Small intestine (tissue), 7 donors: Measurements from ENCODE around the gene NHLRC4. TPM values are rescaled to one million over a fixed set of nuclear protein-coding genes. Genes with fewer than 3 reads are reported as not detected.

Experiments used
- DNase-seq, 2 donors: peaks; one replicate each; pipeline versions ENCODE4 v3.0.0 to v3.0.0-alpha.2; 2013
- FAIRE-seq: peaks from 2 replicates; lab custom pipeline; 2012; peaks lifted over from hg19 to GRCh38; lab: Jason Lieb, UNC
- H3K27ac ChIP-seq, 3 donors: one replicate each; pipeline ENCODE4 v1.5.1; 2013; ENCODE audit warnings: low read length in 2 of 3, mild to moderate bottlenecking in 2 of 3, control low read depth in 1 of 3, inconsistent platforms in 1 of 3, low read depth in 1 of 3, moderate library complexity in 1 of 3
- H3K27me3 ChIP-seq, 3 donors: one replicate each; pipeline ENCODE4 v1.6.1; 2013; ENCODE audit warnings: low read length in 3 of 3, inconsistent platforms in 1 of 3; ENCODE audit not compliant: control insufficient read depth in 3 of 3, insufficient read depth in 3 of 3
- H3K36me3 ChIP-seq, 3 donors: one replicate each; pipeline ENCODE4 v1.6.1; 2013; ENCODE audit warnings: low read length in 3 of 3, inconsistent platforms in 1 of 3, low read depth in 1 of 3, mild to moderate bottlenecking in 1 of 3, moderate library complexity in 1 of 3; ENCODE audit not compliant: control insufficient read depth in 3 of 3, insufficient read depth in 2 of 3
- H3K4me1 ChIP-seq, 3 donors: one replicate each; pipeline ENCODE4 v1.6.1; 2013; ENCODE audit warnings: low read length in 2 of 3, inconsistent platforms in 1 of 3, low read depth in 1 of 3, mild to moderate bottlenecking in 1 of 3, moderate library complexity in 1 of 3; ENCODE audit not compliant: control insufficient read depth in 3 of 3, insufficient read depth in 2 of 3
- H3K4me3 ChIP-seq, 3 donors: one replicate each; pipeline ENCODE4 v1.5.1; 2013; ENCODE audit warnings: low read length in 3 of 3, control low read depth in 1 of 3, inconsistent platforms in 1 of 3, low read depth in 1 of 3, mild to moderate bottlenecking in 1 of 3, moderate library complexity in 1 of 3
- H3K9me3 ChIP-seq, 2 donors: one replicate each; pipeline ENCODE4 v1.6.1; 2013; ENCODE audit warnings: low read depth in 1 of 2, low read length in 1 of 2; ENCODE audit not compliant: control insufficient read depth in 2 of 2, insufficient read depth in 1 of 2
- WGBS, 3 donors: extraction: QIAGEN DNeasy Blood & Tissue Kit; methylation state at CpG; one replicate each; pipeline ENCODE4 v1.1.7; 2013; 5-methylcytosine and 5-hydroxymethylcytosine counted together
- polyA plus RNA-seq, 4 donors: library from polyadenylated mRNA; stranded (reverse) in 3 of 4; unstranded in 1 of 4; fragments of 200-250 nt in 3 of 4; fragments of 120-200 nt in 1 of 4; gene quantifications; one replicate each; pipeline versions ENCODE4 v1.2.1 to v1.2.3, GENCODE V29; 2013
- donor health status: healthy with polysubstance abuse.
- donor health status: control.
- donor health status: control.
- donor health status: Bipolar disorder and iron deficiency.
- donor health status: healthy.

The NHLRC4 gene
- polyA plus RNA-seq, 4 donors = 0.45 to 2.2 (median 0.79) TPM; not detected in 1

DNA sequence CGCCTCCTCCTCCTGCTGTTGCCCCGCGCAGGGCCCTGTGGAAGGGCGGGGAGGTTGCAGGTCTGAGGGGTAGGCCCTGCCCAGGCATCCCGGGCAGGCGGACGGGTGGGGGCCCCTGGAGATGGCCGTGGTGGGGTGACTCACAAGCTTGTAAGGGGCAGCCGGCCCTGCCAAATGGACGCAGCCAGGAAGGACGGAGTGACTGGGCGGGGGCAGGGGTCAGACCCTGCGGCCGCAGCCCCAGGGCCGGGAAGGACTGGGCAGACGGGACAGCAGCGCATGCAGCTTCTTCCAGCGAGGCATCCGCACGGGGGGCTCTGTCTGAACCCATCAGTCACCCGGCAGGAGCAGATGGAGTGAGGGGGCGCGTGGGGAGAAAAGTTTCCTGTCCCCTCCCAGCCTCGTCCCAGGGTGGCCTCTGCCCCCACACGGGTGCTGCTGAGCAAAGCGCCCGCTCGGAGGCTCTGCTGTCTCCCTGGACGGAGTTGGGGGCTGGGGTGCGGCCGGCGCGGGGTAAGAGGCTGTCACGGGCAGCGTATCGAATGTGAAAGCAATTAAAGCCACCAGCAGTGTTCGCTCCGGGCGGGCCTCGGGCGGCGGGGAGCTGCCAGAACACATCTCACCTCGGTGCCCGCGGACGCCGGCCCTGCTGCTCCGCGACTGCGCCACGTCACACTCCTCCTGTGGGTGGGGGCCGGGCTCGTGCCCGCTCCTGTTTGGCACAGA lies 12.0 kb upstream of the NHLRC4 start:
- WGBS, 3 donors = 34 to 72% (median 48%) methylated on average over 52 to 54 of the region's 54 CpGs
- peaks cover 0 to 10% (median 0%) of the 10 kb centered on the region in 3 donors for H3K4me1 ChIP-seq
- DNase-seq = peak in 1 of 2 donors; percentile 68
- H3K9me3 ChIP-seq = no peaks in the 10 kb centered on the region
- no peak overlapping the region for H3K4me3 ChIP-seq
- H3K27me3 ChIP-seq = peaks cover 2 to 23% (median 8%) of the 10 kb centered on the region in 3 donors
- no peak for FAIRE-seq
- no peak overlapping the region for H3K27ac ChIP-seq
- peaks cover 12 to 53% (median 19%) of the 10 kb centered on the region in 3 donors for H3K36me3 ChIP-seq

DNA sequence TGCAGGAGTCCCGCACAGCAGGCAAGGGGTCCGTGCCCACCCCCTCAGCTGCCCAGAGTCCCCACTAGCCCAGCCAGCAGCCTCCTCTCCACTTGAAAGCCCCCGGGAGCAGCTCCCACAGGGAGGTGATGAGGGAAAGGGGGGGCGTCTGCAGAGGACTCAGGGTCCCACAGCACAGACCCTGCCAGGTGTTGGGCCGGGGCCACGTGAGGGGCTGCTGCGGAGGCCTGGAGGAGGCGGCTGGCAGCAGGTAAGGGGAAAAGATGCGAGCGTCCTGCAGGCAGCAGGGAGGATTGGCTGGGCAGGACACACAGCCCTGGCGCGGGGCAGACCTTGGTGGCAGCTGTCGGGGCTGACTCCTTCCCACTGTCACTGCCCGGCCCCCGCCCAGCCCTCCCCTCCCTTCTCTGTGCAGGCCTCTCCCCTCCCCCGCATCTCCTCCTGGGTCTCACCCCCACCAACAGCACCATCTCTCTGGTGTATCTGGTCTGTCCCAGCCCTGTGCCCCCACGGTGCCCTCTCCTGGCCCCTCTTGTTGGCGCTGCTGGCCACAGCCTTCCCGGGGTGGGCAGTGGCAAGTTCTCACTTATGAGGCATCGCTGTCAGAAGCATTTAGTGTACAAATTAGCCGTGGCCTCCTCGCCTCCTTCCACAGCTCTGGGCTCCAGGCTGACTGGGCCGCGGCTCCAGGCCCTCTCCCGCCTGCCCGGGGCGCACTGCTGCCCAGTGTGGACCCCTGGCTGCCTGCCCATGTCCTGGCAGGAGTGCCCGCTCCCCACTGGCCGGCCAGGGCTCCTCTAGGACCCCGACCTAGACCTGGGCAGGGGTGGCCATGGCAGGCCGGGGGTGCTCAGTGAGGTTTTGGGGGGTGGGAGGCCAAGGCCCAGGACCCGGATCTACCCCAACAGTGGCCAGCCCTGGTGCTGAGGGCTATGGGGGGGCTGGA lies 11.0 kb upstream of the NHLRC4 start:
- Histone ChIP-seq H3K9me3 (no peaks in the 10 kb centered on the region), H3K27ac (no peak overlapping the region), H3K4me1 (peaks cover 0 to 10% (median 0%) of the 10 kb centered on the region in 3 donors), H3K36me3 (peaks cover 12 to 43% (median 19%) of the 10 kb centered on the region in 3 donors), H3K4me3 (no peak overlapping the region), H3K27me3 (peaks cover 3 to 25% (median 10%) of the 10 kb centered on the region in 3 donors)
- no peak for FAIRE-seq
- 66 to 81% (median 77%) methylated on average over 27 to 32 of the region's 32 CpGs for WGBS, 3 donors
- no peak for DNase-seq

DNA sequence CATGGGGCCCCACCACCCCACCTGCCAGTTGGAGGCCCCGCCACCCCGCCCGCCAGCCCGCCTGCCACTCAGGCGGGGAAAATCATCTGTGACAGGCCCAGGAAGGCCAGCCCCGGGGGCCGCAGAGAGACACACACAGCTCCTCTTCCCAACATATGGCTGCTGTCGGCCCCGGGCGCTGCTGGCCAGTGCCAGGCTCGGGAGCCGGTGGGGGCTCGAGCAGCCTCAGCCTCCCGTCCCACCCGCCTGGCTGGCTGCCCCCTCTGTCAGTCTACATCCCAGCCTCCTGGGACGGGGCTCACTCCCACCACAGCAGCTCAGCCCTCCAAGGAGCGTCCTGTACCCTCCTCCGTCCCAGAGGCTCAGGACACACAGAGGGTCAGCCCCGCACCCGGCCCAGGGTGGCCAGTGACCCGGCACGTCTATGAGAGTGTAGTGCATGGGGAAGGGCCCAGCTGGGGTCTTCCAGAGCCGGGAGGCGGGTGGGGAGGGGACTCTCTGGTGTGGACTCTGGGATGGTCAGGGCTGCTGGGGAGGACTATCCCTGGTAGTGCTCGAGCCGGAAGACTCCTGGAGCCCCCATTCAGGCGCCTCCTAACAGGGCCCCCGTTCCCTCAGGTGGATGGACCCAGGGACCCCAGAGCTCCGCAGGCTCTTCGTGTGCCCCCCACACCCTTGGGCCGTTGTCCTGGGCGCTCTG lies 10.2 kb upstream of the NHLRC4 start:
- FAIRE-seq (no peak), DNase-seq (no peak)
- H3K9me3 ChIP-seq = no peaks in the 10 kb centered on the region
- H3K27ac ChIP-seq = no peak overlapping the region
- H3K36me3 ChIP-seq = peaks cover 8 to 34% (median 16%) of the 10 kb centered on the region in 3 donors
- WGBS, 3 donors = 83 to 87% (median 86%) methylated on average over 21 to 32 of the region's 32 CpGs
- peaks cover 0 to 10% (median 0%) of the 10 kb centered on the region in 3 donors for H3K4me1 ChIP-seq
- no peak overlapping the region for H3K4me3 ChIP-seq
- peaks cover 10 to 33% (median 13%) of the 10 kb centered on the region in 3 donors for H3K27me3 ChIP-seq

DNA sequence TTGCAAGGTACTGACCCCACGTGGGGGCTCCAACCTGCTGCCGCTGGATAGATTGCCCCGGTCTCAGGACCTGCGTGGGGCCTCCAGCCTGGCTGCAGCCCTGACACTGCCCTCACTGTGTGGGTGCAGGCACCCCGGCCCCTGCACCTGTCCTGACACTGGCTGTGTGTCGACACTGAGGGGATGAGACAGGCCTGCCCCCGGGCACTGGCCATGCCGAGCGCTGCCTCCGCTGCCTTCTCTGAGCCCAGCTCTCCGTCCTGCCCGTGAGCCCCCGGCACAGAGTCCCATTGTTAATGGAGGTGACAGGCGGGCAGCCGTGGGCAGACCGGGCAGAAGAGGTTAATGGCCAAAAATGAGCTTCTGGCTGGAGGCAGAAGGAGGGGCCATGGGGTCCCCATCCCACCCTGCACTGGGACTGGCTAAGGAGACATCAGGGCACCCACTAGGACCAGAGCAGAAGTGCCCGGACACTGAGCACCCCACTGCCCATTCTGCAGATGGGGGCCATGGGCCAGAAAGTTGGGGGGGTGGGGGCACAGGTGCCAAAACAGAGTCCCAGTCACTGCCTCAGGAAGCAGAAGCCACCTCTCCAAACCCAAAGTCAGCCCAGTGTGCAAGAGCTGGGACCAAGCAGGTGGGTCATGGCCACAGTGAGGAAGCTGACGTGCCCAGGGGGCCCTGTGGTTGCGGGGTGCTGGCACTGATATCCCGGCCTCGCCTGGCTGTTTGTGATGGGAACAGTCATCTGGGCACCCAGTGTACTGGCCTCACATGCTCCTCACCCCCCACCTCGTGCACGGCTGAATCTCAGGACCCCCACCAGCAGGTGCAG lies 9.1 kb upstream of the NHLRC4 start:
- DNase-seq (no peak), FAIRE-seq (no peak)
- H3K4me1 ChIP-seq = peaks cover 0 to 10% (median 0%) of the 10 kb centered on the region in 3 donors
- 72 to 77% (median 74%) methylated on average over 23 of the region's 23 CpGs for WGBS, 3 donors
- H3K27ac ChIP-seq = no peak overlapping the region
- no peak overlapping the region for H3K4me3 ChIP-seq
- peaks cover 13 to 44% (median 15%) of the 10 kb centered on the region in 3 donors for H3K27me3 ChIP-seq
- no peaks in the 10 kb centered on the region for H3K9me3 ChIP-seq
- peaks cover 0 to 24% (median 7%) of the 10 kb centered on the region in 3 donors for H3K36me3 ChIP-seq

DNA sequence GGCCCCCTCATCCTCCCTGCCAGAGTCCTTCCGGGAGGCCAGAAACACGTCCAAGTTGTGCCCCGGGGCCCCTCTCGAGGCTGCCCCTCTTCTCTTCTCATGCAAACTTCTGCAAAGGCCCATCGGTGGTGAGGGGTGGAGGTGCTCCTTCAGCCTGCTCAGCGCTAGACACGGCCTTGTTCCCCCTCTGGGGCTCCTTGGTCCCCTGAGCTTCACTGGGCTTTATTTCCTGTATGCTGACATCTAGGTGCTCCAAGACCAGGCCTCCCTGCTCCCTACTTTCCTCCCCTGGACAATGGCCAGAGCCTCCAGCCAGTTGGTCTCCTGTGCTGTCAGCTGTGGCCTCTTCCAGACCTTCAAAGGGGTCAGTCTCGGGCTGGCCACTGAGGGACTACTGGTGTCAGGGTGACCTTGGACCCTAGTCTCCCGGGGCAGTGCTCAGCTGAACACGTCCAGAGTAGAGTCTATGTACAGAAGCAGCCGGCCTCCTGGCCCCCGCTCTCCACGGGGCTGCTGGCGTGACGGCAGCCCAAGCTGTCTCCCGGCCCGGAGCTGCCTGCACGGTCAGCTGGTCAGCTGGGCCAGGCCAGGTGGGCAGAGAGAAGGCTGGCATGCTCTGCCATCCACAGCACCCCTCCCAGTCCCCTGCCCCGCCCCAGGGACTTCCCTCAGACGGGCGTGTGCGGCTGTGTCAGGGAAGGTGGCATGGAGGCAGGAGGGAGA lies 8.3 kb upstream of the NHLRC4 start:
- Histone ChIP-seq H3K36me3 (peaks cover 0 to 18% (median 3%) of the 10 kb centered on the region in 3 donors), H3K27ac (no peak overlapping the region), H3K4me1 (peaks cover 0 to 10% (median 0%) of the 10 kb centered on the region in 3 donors), H3K27me3 (peaks cover 13 to 45% (median 15%) of the 10 kb centered on the region in 3 donors), H3K9me3 (no peaks in the 10 kb centered on the region), H3K4me3 (no peak overlapping the region)
- WGBS, 3 donors = 30 to 55% (median 52%) methylated on average over 22 of the region's 22 CpGs
- FAIRE-seq (no peak), DNase-seq (peak in 1 of 2 donors; percentile 21)

DNA sequence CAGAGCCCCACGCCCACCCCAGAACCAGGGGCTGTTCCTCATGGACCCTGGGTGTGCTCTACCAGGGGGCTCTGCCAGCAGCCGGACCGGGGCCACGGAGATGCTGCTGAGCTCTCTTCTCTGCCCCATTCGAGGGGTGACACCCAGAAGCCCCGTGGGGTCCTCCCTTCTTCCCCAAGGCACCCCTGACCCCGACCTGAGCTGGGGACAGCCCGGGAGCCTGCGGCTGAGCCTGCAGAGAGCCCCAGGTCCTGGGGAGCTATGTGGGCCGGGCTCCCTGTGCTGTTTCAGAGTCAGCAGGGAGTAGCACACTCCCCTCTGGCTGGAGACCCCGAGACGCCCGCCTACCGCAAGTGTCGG lies 7.8 kb upstream of the NHLRC4 start:
- H3K4me1 ChIP-seq = peaks cover 0 to 10% (median 0%) of the 10 kb centered on the region in 3 donors
- H3K9me3 ChIP-seq = no peaks in the 10 kb centered on the region
- peaks cover 13 to 45% (median 18%) of the 10 kb centered on the region in 3 donors for H3K27me3 ChIP-seq
- no peak overlapping the region for H3K27ac ChIP-seq
- peaks cover 0 to 12% (median under 1%) of the 10 kb centered on the region in 3 donors for H3K36me3 ChIP-seq
- no peak for FAIRE-seq
- no peak for DNase-seq
- WGBS, 3 donors = 49 to 72% (median 52%) methylated on average over 11 to 15 of the region's 15 CpGs
- H3K4me3 ChIP-seq = no peak overlapping the region
